Immature natural killer cell (primary cell): ENCODE data around the gene FCN2. TPM values are rescaled to one million over a fixed set of nuclear protein-coding genes. Genes with fewer than 3 reads are reported as not detected.

Experiments
- DNase-seq, 3 donors: peaks; one replicate each; pipeline ENCODE4 v3.0.0; 2022; ENCODE audit warnings: mixed read lengths in 1 of 3
- H3K27ac Mint-ChIP-seq, 6 donors: one replicate each; pipeline ENCODE4 v1.8.0; 2020; ENCODE audit warnings: mixed read lengths in 6 of 6, mild to moderate bottlenecking in 5 of 6, inconsistent platforms in 4 of 6, moderate library complexity in 3 of 6
- H3K27me3 Mint-ChIP-seq, 3 donors: one replicate each; pipeline ENCODE4 v1.8.0; 2020 to 2021; ENCODE audit warnings: low read depth in 3 of 3, mild to moderate bottlenecking in 3 of 3, mixed read lengths in 3 of 3, moderate library complexity in 3 of 3, inconsistent platforms in 1 of 3
- H3K36me3 Mint-ChIP-seq, 3 donors: one replicate each; pipeline ENCODE4 v1.8.0; 2020; ENCODE audit warnings: mixed read lengths in 3 of 3, inconsistent platforms in 2 of 3, mild to moderate bottlenecking in 2 of 3
- H3K4me1 Mint-ChIP-seq, 2 donors: one replicate each; pipeline ENCODE4 v1.8.0; 2020; ENCODE audit warnings: inconsistent platforms in 2 of 2, mild to moderate bottlenecking in 2 of 2, mixed read lengths in 2 of 2, moderate library complexity in 1 of 2
- H3K4me3 Mint-ChIP-seq, 5 donors: one replicate each; pipeline ENCODE4 v1.8.0; 2020; ENCODE audit warnings: mild to moderate bottlenecking in 5 of 5, mixed read lengths in 5 of 5, inconsistent platforms in 3 of 5, moderate library complexity in 3 of 5
- H3K9me3 Mint-ChIP-seq, 6 donors: one replicate each; pipeline ENCODE4 v1.8.0; 2020; ENCODE audit warnings: mild to moderate bottlenecking in 6 of 6, mixed read lengths in 6 of 6, inconsistent platforms in 4 of 6, moderate library complexity in 3 of 6
- polyA plus RNA-seq, 3 donors: library from polyadenylated mRNA; unstranded; fragments of 300-500 nt; fragmentation: Illumina TruSeq; gene quantifications; one replicate each; pipeline ENCODE4 v1.2.3, GENCODE V29; 2021

Gene FCN2
- polyA plus RNA-seq, 3 donors from 2014 or later, result not detected

DNA sequence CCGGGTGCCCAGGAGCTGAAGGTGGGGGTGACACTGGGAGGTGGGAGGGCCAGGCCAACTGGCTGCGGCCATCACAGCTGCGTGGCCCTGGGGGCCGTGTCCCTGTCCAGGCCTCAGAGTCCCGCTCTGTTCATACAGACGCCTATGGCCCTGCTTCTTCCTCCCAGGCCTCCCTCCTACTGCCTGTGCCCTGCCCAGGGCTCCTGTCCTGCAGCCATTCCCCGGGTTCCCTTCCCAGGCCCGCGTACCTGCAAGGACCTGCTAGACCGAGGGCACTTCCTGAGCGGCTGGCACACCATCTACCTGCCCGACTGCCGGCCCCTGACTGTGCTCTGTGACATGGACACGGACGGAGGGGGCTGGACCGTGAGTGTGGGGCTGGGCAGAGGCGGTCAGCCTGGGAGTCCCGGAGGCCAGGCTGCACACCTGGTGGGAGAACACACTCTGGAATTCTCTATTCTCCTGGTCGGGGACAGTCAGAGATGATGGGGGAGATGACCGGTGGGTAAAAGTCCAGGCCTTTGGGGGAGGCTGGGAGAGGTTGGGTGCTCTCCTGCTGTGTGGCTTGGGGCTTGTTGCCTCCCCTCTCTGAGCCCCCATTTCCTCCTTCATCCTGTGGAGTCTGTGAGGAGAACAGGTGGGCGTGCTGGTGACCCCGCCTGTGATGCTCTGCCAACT lies 4.5 kb downstream of the FCN2 start:
- no peaks in the 10 kb centered on the region for H3K27me3 Mint-ChIP-seq
- no peaks in the 10 kb centered on the region for H3K4me1 Mint-ChIP-seq
- no peak for DNase-seq
- no peak overlapping the region for H3K4me3 Mint-ChIP-seq
- no peak overlapping the region for H3K27ac Mint-ChIP-seq
- H3K36me3 Mint-ChIP-seq, result no peaks in the 10 kb centered on the region
- no peaks in the 10 kb centered on the region for H3K9me3 Mint-ChIP-seq

DNA sequence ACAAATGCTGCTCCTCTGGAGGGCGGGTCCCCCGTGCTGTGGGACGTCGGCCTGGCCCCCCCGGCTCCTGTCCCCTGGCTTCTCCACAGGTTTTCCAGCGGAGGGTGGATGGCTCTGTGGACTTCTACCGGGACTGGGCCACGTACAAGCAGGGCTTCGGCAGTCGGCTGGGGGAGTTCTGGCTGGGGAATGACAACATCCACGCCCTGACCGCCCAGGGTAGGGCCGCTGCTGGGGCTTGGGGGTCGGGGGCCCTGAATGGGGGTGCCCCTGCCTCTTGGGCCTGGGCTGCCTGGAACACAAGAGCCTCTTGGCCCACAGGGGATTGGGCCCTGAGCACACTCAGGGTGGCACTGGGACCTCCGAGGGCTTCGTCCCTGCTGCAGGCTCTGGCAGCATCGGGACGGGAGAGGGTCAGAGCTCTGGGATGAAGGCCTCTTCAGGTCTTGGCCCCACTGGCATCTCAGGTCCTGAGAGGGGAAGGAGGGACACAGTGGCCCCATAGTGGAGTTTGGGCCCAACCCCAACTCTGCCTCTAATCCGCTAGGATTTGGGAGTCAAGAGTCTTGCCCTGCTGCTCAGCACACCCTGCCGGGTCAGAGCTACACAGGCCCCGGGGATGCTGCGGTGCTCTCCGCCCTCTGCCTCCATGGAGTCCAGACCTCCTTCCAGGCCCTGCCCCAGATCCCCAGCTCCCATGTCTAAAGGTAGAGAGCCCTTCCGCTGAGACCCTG lies 5.2 kb downstream of the FCN2 start:
- Mint-ChIP-seq H3K36me3 (no peaks in the 10 kb centered on the region), H3K4me1 (no peaks in the 10 kb centered on the region), H3K4me3 (no peak overlapping the region), H3K27ac (no peak overlapping the region), H3K27me3 (no peaks in the 10 kb centered on the region), H3K9me3 (no peaks in the 10 kb centered on the region)
- no peak for DNase-seq

DNA sequence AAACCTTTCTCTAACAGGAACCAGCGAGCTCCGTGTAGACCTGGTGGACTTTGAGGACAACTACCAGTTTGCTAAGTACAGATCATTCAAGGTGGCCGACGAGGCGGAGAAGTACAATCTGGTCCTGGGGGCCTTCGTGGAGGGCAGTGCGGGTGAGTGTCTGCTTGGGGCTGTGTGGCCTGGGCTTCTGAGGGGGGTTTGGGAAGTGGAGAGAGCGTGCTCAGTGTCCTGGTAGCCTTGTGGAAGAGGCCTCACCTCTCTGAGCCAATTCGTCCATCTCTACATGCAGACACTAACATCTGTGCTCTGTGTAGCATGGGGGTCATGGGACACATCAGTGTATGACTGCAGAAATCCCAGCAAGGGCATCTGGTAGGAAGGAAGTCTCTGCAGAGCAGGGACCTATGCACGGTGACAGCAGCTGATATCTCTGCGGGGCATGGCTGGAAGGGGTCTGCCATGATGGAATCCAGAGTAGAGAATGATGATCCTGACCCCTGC lies 5.9 kb downstream of the FCN2 start:
- Mint-ChIP-seq H3K9me3 (no peaks in the 10 kb centered on the region), H3K4me3 (no peak overlapping the region), H3K4me1 (no peaks in the 10 kb centered on the region), H3K27ac (no peak overlapping the region), H3K27me3 (no peaks in the 10 kb centered on the region), H3K36me3 (no peaks in the 10 kb centered on the region)
- DNase-seq, result no peak

DNA sequence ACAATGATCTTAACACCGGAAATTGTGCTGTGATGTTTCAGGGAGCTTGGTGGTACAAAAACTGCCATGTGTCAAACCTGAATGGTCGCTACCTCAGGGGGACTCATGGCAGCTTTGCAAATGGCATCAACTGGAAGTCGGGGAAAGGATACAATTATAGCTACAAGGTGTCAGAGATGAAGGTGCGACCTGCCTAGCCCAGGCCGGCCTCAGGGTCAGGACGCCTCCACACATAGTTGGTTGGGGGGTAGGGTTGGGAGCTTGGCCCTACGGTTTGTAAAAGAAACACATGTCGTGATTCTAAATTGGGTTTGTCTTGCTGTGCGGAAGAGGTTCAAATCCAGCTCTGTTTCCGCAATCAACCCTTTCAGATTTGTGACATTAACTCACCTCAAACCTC lies 6.6 kb downstream of the FCN2 start:
- Mint-ChIP-seq H3K27ac (no peak overlapping the region), H3K36me3 (no peaks in the 10 kb centered on the region), H3K4me1 (no peaks in the 10 kb centered on the region), H3K4me3 (no peak overlapping the region), H3K9me3 (no peaks in the 10 kb centered on the region), H3K27me3 (no peaks in the 10 kb centered on the region)
- DNase-seq, result no peak

DNA sequence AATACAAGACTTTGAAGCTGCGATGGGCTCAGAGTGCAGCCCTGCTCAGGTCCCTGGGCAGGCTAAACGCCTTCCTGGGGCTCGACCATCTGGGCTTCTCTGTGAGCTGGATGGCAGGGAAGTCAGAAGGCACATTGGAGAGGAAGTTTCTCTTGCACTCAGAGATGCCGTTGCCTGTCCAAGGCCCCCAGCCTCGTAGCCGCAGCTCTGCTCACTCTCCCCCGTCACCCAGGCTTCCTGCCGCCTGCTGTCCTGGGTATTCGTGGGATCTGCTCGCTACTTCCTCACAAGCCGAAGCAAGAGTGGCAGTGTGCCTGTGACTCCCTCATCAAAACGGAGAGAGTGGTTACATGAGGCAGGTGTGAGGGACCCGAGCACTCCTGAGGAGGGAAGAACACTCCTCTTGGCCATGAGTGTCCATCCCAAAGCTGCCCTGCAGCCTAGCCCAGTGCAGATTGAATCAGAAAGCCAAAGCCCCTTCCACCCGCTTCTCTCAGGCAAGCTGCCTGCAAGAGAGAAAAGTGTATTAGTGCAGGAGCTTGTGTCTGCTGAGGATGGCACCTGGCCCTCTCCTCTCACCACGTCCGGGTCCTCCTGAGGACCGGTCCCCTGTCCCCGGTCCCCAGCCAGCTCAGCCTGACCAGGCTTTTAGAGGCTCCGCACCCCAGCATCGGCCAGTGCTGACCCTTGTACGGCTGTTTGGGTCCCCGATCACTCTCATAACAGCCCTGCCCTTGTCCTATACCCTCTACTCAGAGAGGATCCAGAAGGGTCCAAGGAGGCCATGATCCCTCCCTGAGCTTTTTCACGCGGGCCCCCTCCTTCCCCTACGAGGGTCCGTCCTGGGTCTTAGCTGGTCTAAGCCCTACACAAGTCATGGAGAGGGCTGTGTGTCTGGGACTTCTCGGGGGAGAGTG lies 7.3 kb downstream of the FCN2 start:
- Mint-ChIP-seq H3K36me3 (no peaks in the 10 kb centered on the region), H3K9me3 (no peaks in the 10 kb centered on the region), H3K4me1 (no peaks in the 10 kb centered on the region), H3K27me3 (no peaks in the 10 kb centered on the region), H3K27ac (no peak overlapping the region), H3K4me3 (no peak overlapping the region)
- DNase-seq, result no peak

DNA sequence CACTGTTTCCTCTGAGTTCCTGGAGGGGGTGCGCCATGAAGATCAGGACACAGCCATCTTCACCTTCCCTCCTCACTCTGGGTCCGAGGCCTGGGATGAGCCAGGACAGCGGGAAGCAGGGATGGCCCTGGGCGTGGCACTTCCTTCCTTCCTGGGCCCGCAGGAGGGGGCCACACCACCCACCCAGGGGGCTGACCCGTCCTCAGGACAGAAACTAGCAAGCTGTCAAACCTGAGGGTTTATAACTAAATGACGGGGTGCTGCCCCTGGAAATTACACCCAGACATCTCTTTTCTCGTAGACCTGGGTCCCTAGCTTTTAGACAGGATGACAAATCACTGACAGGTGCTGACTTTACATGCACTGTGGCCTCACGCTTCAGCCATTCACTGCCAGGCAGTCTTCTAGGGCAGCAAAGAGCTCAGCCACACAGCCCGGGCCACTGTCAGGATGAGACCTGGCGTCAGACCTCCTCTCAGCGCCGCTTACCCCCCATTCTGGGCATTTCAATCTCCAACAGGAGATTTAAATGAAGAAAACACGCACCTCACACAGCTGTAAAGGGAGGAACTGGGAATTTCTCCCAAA lies 8.1 kb downstream of the FCN2 start:
- H3K4me3 Mint-ChIP-seq, result no peak overlapping the region
- no peak overlapping the region for H3K27ac Mint-ChIP-seq
- no peak for DNase-seq
- H3K27me3 Mint-ChIP-seq, result peaks cover 0 to under 1% (median 0%) of the 10 kb centered on the region in 3 donors
- H3K4me1 Mint-ChIP-seq, result no peaks in the 10 kb centered on the region
- no peaks in the 10 kb centered on the region for H3K36me3 Mint-ChIP-seq
- no peaks in the 10 kb centered on the region for H3K9me3 Mint-ChIP-seq

DNA sequence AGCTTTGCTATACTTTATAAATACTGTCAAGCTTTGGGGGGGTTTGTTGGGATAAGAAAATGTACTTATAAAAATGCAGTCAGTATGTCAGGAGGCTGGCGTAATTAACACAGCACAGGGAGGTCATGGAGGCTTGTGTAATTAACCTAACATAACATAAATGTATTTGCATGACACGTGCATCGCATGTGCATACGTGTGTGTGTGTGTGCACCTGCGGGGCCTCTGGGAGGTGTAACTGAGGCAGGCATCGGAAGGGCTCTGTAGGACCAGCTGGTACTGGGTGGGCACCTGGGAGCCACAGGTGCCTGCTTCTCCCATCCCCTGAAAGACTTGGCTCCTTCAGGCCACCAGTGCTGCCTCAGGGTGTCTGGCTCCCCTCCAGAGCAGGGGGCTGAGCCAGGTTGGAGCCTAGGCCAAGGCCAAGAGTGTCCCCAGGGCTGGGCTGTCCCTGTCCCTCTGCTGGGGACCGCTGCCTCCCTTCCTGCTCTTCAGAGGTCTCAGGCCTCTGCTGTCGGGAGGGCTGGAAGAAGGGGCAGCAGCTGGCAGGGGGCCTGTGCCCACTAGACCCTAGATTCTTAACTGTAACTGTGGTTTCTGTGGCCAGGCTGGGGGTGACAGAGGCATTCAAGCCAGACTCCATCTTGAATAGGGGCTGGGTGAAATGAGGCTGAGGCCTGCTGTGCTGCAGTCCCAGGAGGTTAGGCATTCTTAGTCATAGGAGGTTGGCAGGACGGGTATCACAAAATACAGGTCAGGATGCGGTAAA lies 9.0 kb downstream of the FCN2 start:
- peaks cover 0 to 2% (median 2%) of the 10 kb centered on the region in 3 donors for H3K27me3 Mint-ChIP-seq
- H3K36me3 Mint-ChIP-seq, result no peaks in the 10 kb centered on the region
- DNase-seq, result no peak
- H3K4me3 Mint-ChIP-seq, result no peak overlapping the region
- H3K9me3 Mint-ChIP-seq, result no peaks in the 10 kb centered on the region
- no peaks in the 10 kb centered on the region for H3K4me1 Mint-ChIP-seq
- no peak overlapping the region for H3K27ac Mint-ChIP-seq

DNA sequence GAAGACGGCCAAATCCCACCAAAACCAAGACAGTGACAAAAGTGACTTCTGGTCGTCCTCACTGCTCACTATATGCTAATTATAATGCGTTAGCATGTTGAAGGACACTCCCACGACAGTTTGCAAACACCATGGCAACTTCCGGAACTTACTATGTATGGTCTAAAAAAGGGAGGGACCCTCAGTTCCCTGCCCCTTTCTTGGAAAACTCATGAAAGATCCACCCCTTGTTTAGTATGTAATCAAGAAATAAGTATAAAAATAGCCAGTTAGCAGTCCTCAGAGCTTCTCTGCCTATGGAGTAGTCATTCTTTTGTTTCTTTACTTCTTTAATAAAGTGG lies 9.5 kb downstream of the FCN2 start:
- no peak for DNase-seq
- Mint-ChIP-seq H3K27ac (no peak overlapping the region), H3K4me3 (no peak overlapping the region), H3K4me1 (no peaks in the 10 kb centered on the region), H3K27me3 (peaks cover 0 to 2% (median 2%) of the 10 kb centered on the region in 3 donors), H3K36me3 (no peaks in the 10 kb centered on the region), H3K9me3 (no peaks in the 10 kb centered on the region)

DNA sequence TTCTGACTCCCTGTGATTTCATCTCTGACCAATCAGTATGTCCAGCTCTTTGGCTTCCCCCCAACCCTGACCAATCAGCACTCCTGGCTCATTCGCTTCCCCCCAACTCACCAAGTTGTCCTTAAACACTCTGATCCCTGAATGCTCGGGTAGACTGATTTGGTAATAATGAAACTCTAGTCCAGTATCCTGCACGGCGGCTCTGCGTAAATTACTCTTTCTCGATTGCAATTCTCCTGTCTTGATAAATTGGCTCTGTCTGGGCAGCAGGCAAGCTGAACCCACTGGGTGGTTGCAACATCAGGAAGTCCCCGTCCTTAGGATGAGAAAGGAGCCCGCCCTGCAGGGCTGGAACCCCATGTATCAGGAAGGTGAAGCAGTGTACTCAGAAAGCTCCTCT lies 10.4 kb downstream of the FCN2 start:
- no peak overlapping the region for H3K4me3 Mint-ChIP-seq
- H3K27ac Mint-ChIP-seq, result no peak overlapping the region
- H3K27me3 Mint-ChIP-seq, result peaks cover 0 to 3% (median 2%) of the 10 kb centered on the region in 3 donors

DNA sequence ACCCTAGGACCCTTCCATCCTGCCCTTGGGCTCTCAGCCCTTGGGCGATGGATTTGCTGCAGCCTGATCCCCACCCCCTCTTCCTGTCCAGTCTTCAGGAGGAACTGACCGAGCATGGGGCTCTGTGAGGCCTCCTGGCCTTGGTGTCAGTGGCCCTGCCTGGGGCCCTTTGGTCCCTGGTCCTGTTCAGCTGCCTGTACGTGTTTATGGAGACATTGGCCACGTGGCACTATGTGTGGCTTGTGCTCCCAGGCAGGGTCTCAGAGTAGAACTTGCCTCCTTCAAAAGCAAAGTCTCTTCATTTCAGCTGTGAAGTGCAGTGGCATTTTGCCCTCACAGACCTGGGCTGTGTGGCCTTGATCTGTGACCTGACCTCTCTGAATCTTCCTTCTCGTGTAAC lies 11.1 kb downstream of the FCN2 start:
- no peak for DNase-seq
- Mint-ChIP-seq H3K27me3 (peaks cover 0 to 5% (median 2%) of the 10 kb centered on the region in 3 donors), H3K36me3 (no peaks in the 10 kb centered on the region), H3K27ac (no peak overlapping the region), H3K4me1 (no peaks in the 10 kb centered on the region), H3K9me3 (no peaks in the 10 kb centered on the region), H3K4me3 (no peak overlapping the region)

More for the DNA sequence above, 10.4 kb downstream of the FCN2 start:
- Mint-ChIP-seq H3K4me1 (no peaks in the 10 kb centered on the region), H3K9me3 (no peaks in the 10 kb centered on the region), H3K36me3 (no peaks in the 10 kb centered on the region)
- DNase-seq, result no peak

DNA sequence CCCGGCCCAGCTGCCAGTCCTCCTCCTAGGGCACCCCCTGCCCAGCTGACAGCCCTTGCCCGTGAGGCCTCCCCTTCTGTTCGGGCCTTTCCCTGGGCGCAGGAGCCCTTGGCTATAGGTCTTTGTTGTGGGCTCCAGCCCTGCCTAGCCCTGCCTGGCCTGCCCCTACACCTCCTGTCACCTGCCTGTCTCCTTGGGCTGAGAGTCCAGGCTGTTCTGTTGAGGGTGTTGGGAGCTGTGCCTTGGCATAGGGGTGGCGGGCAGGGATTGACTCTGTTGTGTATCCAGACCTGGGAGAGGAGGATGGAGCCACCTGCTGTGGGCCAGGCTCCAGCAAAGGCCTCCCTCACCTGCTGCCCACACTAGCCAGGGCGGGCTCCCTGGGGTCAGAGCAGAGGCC lies 11.6 kb downstream of the FCN2 start:
- H3K9me3 Mint-ChIP-seq, result no peaks in the 10 kb centered on the region
- H3K36me3 Mint-ChIP-seq, result no peaks in the 10 kb centered on the region
- no peaks in the 10 kb centered on the region for H3K4me1 Mint-ChIP-seq
- no peak overlapping the region for H3K27ac Mint-ChIP-seq
- H3K27me3 Mint-ChIP-seq, result peaks cover 0 to 5% (median 2%) of the 10 kb centered on the region in 3 donors
- no peak overlapping the region for H3K4me3 Mint-ChIP-seq
- DNase-seq, result no peak

DNA sequence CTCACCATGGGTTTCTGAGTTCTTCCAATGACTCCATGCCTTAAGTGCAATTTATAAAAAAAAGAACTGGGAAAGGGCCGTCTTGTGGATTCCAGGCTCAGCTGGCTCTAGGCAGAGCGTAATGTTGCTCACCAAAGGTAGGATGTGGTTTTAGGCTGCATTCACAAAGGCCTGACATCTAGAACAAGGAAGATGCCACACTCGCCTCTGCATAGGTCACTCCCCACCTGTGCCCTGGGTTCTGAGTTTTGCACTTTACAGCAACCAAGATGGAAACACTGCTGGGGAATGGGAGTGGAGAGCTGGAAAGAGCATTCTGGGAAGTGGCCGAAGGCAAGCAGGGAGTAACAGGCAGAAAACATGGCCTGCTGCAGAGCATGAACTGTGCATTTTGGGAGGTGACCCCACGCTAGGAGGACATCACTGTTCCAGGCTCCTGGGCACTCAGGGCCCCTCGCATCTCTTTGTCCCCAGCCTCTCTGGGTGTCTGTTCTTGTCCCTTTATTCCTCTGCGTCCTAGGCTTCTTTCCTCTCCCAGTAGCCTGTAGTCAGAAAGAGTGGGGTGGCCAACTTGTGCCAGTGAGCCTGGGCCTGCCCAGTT lies 12.3 kb downstream of the FCN2 start:
- Mint-ChIP-seq H3K36me3 (no peaks in the 10 kb centered on the region), H3K27ac (no peak overlapping the region), H3K27me3 (peaks cover 2 to 5% (median 3%) of the 10 kb centered on the region in 3 donors), H3K4me1 (no peaks in the 10 kb centered on the region), H3K4me3 (no peak overlapping the region), H3K9me3 (no peaks in the 10 kb centered on the region)
- DNase-seq, result no peak
